Nephron progenitor cell (in vitro differentiated cells): ENCODE results near the gene CLHC1.
"Not testable (repeated sequence)": the region's sequence is repeated elsewhere in the genome, so short reads cannot be mapped to it uniquely, and the experiment has no call there.

Experiments used
- DNase-seq: peaks from one replicate; pipeline ENCODE4 v3.0.0; 2021
- H3K27ac Mint-ChIP-seq: 2 replicates; pipeline ENCODE4 v1.8.0; 2021; ENCODE audit warnings: mild to moderate bottlenecking, moderate library complexity, mixed read lengths
- H3K27me3 Mint-ChIP-seq: 2 replicates; pipeline ENCODE4 v1.8.0; 2021; ENCODE audit warnings: mild to moderate bottlenecking, low read depth, mixed read lengths; ENCODE audit not compliant: poor library complexity
- H3K36me3 Mint-ChIP-seq: 2 replicates; pipeline ENCODE4 v1.8.0; 2021; ENCODE audit warnings: low read depth, mixed read lengths
- H3K4me1 Mint-ChIP-seq: 2 replicates; pipeline ENCODE4 v1.8.0; 2021; ENCODE audit warnings: mixed read lengths
- H3K4me3 Mint-ChIP-seq: 2 replicates; pipeline ENCODE4 v1.8.0; 2021; ENCODE audit warnings: mild to moderate bottlenecking, moderate library complexity, mixed read lengths
- H3K9me3 Mint-ChIP-seq: 2 replicates; pipeline ENCODE4 v1.8.0; 2021; ENCODE audit warnings: mild to moderate bottlenecking, moderate library complexity, mixed read lengths
- TF ChIP-seq, protein P1 (sequence below): fragments of 200-600 bp; sonication (generic); IDR thresholded peaks from 2 replicates; pipeline ENCODE4 v1.5.0; 2021; ENCODE audit warnings: antibody characterized with exemption

Gene CLHC1

GRCh38 chr2:55204536-55204935 lies 27.6 kb downstream of the CLHC1 start:
- Mint-ChIP-seq H3K9me3 (peaks cover 51% of the 10 kb centered on the region), H3K4me1 (no peaks in the 10 kb centered on the region), H3K4me3 (no peak overlapping the region), H3K27ac (no peak overlapping the region), H3K27me3 (no peaks in the 10 kb centered on the region), H3K36me3 (peaks cover 77% of the 10 kb centered on the region)
- no peak for DNase-seq
- TF ChIP-seq, protein P1, sequence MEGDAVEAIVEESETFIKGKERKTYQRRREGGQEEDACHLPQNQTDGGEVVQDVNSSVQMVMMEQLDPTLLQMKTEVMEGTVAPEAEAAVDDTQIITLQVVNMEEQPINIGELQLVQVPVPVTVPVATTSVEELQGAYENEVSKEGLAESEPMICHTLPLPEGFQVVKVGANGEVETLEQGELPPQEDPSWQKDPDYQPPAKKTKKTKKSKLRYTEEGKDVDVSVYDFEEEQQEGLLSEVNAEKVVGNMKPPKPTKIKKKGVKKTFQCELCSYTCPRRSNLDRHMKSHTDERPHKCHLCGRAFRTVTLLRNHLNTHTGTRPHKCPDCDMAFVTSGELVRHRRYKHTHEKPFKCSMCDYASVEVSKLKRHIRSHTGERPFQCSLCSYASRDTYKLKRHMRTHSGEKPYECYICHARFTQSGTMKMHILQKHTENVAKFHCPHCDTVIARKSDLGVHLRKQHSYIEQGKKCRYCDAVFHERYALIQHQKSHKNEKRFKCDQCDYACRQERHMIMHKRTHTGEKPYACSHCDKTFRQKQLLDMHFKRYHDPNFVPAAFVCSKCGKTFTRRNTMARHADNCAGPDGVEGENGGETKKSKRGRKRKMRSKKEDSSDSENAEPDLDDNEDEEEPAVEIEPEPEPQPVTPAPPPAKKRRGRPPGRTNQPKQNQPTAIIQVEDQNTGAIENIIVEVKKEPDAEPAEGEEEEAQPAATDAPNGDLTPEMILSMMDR = no peak

GRCh38 chr2:55200416-55200815 lies 31.7 kb downstream of the CLHC1 start:
- Mint-ChIP-seq H3K9me3 (peaks cover 51% of the 10 kb centered on the region), H3K4me1 (no peaks in the 10 kb centered on the region), H3K36me3 (peaks cover 91% of the 10 kb centered on the region), H3K27ac (no peak overlapping the region), H3K4me3 (no peak overlapping the region), H3K27me3 (no peaks in the 10 kb centered on the region)
- no peak for DNase-seq
- TF ChIP-seq, protein P1 = no peak

- Mint-ChIP-seq H3K4me1 (no peaks in the 10 kb centered on the region), H3K27ac (no peak overlapping the region), H3K4me3 (no peak overlapping the region), H3K36me3 (peaks cover 93% of the 10 kb centered on the region), H3K9me3 (peaks cover 25% of the 10 kb centered on the region), H3K27me3 (no peaks in the 10 kb centered on the region)
- TF ChIP-seq, protein P1 = no peak
- no peak for DNase-seq
Observed at GRCh38 chr2:55196526-55196925, 35.6 kb downstream of the CLHC1 start.

DNA sequence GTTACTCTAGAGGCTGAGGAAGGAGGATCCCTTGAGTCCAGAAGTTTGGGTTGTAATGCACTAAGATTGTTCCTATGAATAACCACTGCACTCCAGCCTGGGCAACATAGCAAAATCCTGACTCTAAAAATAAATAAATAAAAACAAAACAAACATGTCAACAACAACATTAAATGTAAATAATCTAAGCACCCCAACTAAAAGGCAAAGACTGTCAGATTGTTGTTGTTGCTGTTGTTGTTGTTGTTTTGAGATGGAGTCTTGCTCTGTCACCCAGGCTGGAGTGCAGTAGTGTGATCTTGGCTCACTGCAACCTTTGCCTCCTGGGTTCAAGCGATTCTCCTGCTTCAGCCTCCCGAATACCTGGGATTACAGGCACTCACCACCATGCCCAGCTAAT lies 40.2 kb downstream of the CLHC1 start:
- DNase-seq, H3K27me3 Mint-ChIP-seq, H3K4me1 Mint-ChIP-seq, H3K27ac Mint-ChIP-seq, H3K4me3 Mint-ChIP-seq: not testable (repeated sequence)
- Mint-ChIP-seq H3K9me3 (peaks cover 17% of the 10 kb centered on the region), H3K36me3 (peaks cover 81% of the 10 kb centered on the region)

GRCh38 chr2:55186837-55187236 lies 45.3 kb downstream of the CLHC1 start:
- not testable (repeated sequence) for DNase-seq, H3K9me3 Mint-ChIP-seq, H3K4me1 Mint-ChIP-seq, H3K4me3 Mint-ChIP-seq, H3K27me3 Mint-ChIP-seq, H3K27ac Mint-ChIP-seq
- peaks cover 36% of the 10 kb centered on the region for H3K36me3 Mint-ChIP-seq

DNA sequence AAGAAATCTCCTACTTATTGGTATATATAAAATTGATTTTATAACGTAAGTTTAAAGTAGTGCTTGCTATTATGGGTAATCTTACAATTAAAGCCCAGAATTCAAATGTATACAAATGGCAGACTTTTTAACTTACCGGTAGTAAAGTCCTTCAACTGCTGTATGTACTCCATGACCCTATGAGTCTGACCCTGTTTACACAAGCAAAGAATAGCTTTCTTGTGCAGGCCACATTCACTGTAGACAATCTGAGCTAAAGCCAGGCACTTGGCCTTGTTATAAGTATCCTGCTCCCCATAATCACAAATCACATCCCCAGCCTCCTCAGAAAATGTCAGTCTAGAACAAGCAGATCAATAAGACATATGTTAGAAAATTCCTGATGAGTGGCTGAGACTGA lies 51.7 kb downstream of the CLHC1 start:
- Mint-ChIP-seq H3K4me1 (peaks cover 6% of the 10 kb centered on the region), H3K27ac (no peak overlapping the region), H3K36me3 (peaks cover 5% of the 10 kb centered on the region), H3K9me3 (no peaks in the 10 kb centered on the region), H3K27me3 (no peaks in the 10 kb centered on the region), H3K4me3 (no peak overlapping the region)
- TF ChIP-seq, protein P1 = no peak
- no peak for DNase-seq

GRCh38 chr2:55176094-55176415 lies 56.0 kb downstream of the CLHC1 start:
- Mint-ChIP-seq H3K36me3 (no peaks in the 10 kb centered on the region), H3K27ac (no peak overlapping the region), H3K27me3 (no peaks in the 10 kb centered on the region), H3K9me3 (no peaks in the 10 kb centered on the region), H3K4me3 (no peak overlapping the region), H3K4me1 (peaks cover 6% of the 10 kb centered on the region)
- TF ChIP-seq, protein P1 = no peak
- DNase-seq = no peak
